CD14-positive monocyte (primary cell): Measurements from ENCODE around the gene ASF1B. TPM values are rescaled to one million over a fixed set of nuclear protein-coding genes. Genes with fewer than 3 reads are reported as not detected.

Experiments
- DNase-seq, 3 donors: peaks; one replicate each; pipeline ENCODE4 v3.0.0-alpha.2; 2011 to 2022
- H2AFZ ChIP-seq: 2 replicates; pipeline ENCODE4 v1.6.0; 2012; ENCODE audit warnings: mild to moderate bottlenecking, low read depth, low read length, inconsistent platforms; ENCODE audit not compliant: insufficient read depth, poor library complexity, severe bottlenecking
- H3K27ac ChIP-seq, 2 donors: 1 replicate in 1 of 2; 2 replicates in 1 of 2; pipeline ENCODE4 v1.5.1; 2012 to 2013; ENCODE audit warnings: low read length in 2 of 2, control low read depth in 1 of 2, inconsistent platforms in 1 of 2, low read depth in 1 of 2, mild to moderate bottlenecking in 1 of 2
- H3K27me3 ChIP-seq, 2 donors: one replicate each; pipeline versions ENCODE4 v1.6.0 to v1.6.1; 2011 to 2013; ENCODE audit warnings: low read length in 2 of 2; ENCODE audit not compliant: control insufficient read depth in 2 of 2, insufficient read depth in 2 of 2
- H3K36me3 ChIP-seq, 2 donors: replicated peaks in 1 of 2; 1 replicate in 1 of 2; 2 replicates in 1 of 2; pipeline versions ENCODE4 v1.5.1 to v1.6.1; 2012 to 2013; ENCODE audit warnings: low read length in 2 of 2, control low read depth in 1 of 2, inconsistent platforms in 1 of 2, mild to moderate bottlenecking in 1 of 2; ENCODE audit not compliant: insufficient read depth in 2 of 2, control insufficient read depth in 1 of 2
- H3K4me1 ChIP-seq, 2 donors: 1 replicate in 1 of 2; 2 replicates in 1 of 2; pipeline versions ENCODE4 v1.5.1 to v1.6.1; 2012 to 2013; ENCODE audit warnings: low read length in 2 of 2, control low read depth in 1 of 2, inconsistent platforms in 1 of 2, mild to moderate bottlenecking in 1 of 2, moderate library complexity in 1 of 2; ENCODE audit not compliant: insufficient read depth in 2 of 2, control insufficient read depth in 1 of 2
- H3K4me2 ChIP-seq: replicated peaks from 2 replicates; pipeline ENCODE3; 2012; ENCODE audit warnings: low read length, moderate library complexity, mild to moderate bottlenecking; ENCODE audit not compliant: poor library complexity, severe bottlenecking; ENCODE audit errors: extremely low read depth
- H3K4me3 ChIP-seq, 3 experiments: fragments of 200-600 bp in 1 of 3; sonication (generic) in 1 of 3; replicated peaks in 1 of 3; 1 replicate in 2 of 3; 2 replicates in 1 of 3; pipeline ENCODE4 v1.5.1; 2011 to 2013; ENCODE audit warnings: low read length in 3 of 3, mild to moderate bottlenecking in 3 of 3, control low read depth in 2 of 3, low read depth in 2 of 3, inconsistent platforms in 1 of 3, moderate library complexity in 1 of 3
- H3K79me2 ChIP-seq: 2 replicates; pipeline ENCODE4 v1.6.0; 2012; ENCODE audit warnings: mild to moderate bottlenecking, control low read depth, inconsistent platforms, low read length, moderate library complexity; ENCODE audit not compliant: insufficient read depth
- H3K9ac ChIP-seq: 2 replicates; pipeline ENCODE4 v1.6.0; 2017; ENCODE audit warnings: low read length, mild to moderate bottlenecking; ENCODE audit not compliant: insufficient read depth, poor library complexity, severe bottlenecking
- H3K9me3 ChIP-seq, 2 donors: replicated peaks in 1 of 2; 1 replicate in 1 of 2; 2 replicates in 1 of 2; pipeline versions ENCODE4 v1.5.1 to v1.6.1; 2012 to 2013; ENCODE audit warnings: low read length in 2 of 2, control low read depth in 1 of 2; ENCODE audit not compliant: control insufficient read depth in 1 of 2, insufficient read depth in 1 of 2
- H4K20me1 ChIP-seq: 2 replicates; pipeline ENCODE4 v1.6.0; 2012; ENCODE audit warnings: mild to moderate bottlenecking, low read length, control low read depth, moderate library complexity; ENCODE audit not compliant: insufficient read depth
- H3K27ac Mint-ChIP-seq, 7 donors: one replicate each; pipeline ENCODE4 v1.8.0; 2020; ENCODE audit warnings: mild to moderate bottlenecking in 7 of 7, mixed read lengths in 7 of 7, moderate library complexity in 6 of 7, inconsistent platforms in 2 of 7
- H3K27me3 Mint-ChIP-seq, 3 donors: one replicate each; pipeline ENCODE4 v1.8.0; 2021 to 2022; ENCODE audit warnings: low read depth in 3 of 3, mild to moderate bottlenecking in 3 of 3, mixed read lengths in 3 of 3, moderate library complexity in 3 of 3, inconsistent platforms in 1 of 3
- H3K36me3 Mint-ChIP-seq, 2 donors: one replicate each; pipeline ENCODE4 v1.8.0; 2020; ENCODE audit warnings: mixed read lengths in 2 of 2, inconsistent platforms in 1 of 2, mild to moderate bottlenecking in 1 of 2
- H3K4me1 Mint-ChIP-seq: one replicate; pipeline ENCODE4 v1.8.0; 2020; ENCODE audit warnings: mild to moderate bottlenecking, mixed read lengths
- H3K4me3 Mint-ChIP-seq, 2 donors: one replicate each; pipeline ENCODE4 v1.8.0; 2020; ENCODE audit warnings: mild to moderate bottlenecking in 2 of 2, mixed read lengths in 2 of 2, moderate library complexity in 1 of 2
- H3K9me3 Mint-ChIP-seq, 7 donors: one replicate each; pipeline ENCODE4 v1.8.0; 2020 to 2022; ENCODE audit warnings: mixed read lengths in 7 of 7, mild to moderate bottlenecking in 6 of 7, moderate library complexity in 6 of 7, inconsistent platforms in 2 of 7
- CTCF ChIP-seq: fragments of 200-600 bp; IDR thresholded peaks from one replicate; pipeline ENCODE4 v1.8.0; 2022; ENCODE audit warnings: antibody characterized with exemption, mild to moderate bottlenecking
- WGBS: methylation state at CpG from one replicate; pipeline ENCODE4 v1.1.5; 2013; ENCODE audit warnings: missing lambda C conversion rate; ENCODE audit not compliant: insufficient coverage; 5-methylcytosine and 5-hydroxymethylcytosine counted together
- intact Hi-C, 2 donors: fragments of 100-400 bp; cut with micrococcal nuclease; formaldehyde crosslinking; loops; one replicate each; pipeline versions ENCODE4 v1.15.0 to v1.15.1; 2023
- polyA plus RNA-seq, 3 donors: library from polyadenylated mRNA; depleted of rRNA in 1 of 3; unstranded in 2 of 3; stranded (reverse) in 1 of 3; fragments of 300-500 nt in 2 of 3; fragments of >200 nt in 1 of 3; fragmentation: Illumina TruSeq in 2 of 3; gene quantifications; 1 replicate in 2 of 3; 2 replicates in 1 of 3; pipeline ENCODE4 v1.2.3, GENCODE V29; 2012 to 2021

Gene ASF1B
- polyA plus RNA-seq, 3 donors = 6.3 to 13.4 (median 9.2) TPM

DNA sequence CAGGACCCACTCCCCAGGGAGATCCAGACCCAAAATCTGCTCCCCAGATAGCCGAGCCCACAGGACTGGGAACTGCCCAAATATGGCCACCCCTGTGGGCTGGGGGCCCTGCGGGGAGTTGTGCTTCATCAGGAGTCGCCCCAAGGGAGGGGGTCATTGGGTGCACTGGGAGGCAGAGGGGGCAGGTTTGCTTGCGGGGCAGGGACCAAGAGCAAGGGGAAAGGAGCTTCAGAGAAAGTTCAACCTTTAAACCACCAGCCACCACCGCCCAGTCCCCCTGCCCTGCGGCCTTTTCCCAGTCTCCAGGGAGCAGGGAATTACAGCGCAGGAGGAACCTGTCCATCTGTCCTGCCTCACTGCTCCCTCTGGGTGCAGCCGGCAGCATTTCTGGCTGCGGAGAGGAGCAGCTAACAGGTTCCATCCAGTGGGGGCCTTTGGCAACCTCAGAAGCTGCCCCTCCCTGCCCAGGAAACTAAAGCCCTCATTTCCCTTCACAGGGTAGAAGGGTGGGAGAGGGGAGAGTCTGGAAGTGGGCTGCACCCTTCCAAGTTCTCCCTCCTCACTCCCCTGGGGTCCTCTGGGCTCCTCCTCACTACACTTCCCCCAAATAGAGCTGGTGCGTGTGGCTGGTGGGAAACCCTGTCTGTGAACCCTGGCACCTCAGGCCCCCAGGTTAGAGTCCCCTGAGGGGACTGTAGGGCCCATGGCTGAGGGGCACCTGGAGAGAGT, 13.8 kb upstream of the ASF1B start:
- H3K4me1 Mint-ChIP-seq = peaks cover 66% of the 10 kb centered on the region
- Histone ChIP-seq H3K27me3 (no peaks in the 10 kb centered on the region), H2AFZ (peak overlapping the region; percentile 78), H3K9me3 (no peaks in the 10 kb centered on the region), H3K4me3 (peak overlapping the region in 1 of 3 experiments; percentile 68), H3K9ac (peak overlapping the region; percentile 48), H4K20me1 (peaks cover 66% of the 10 kb centered on the region), H3K4me2 (peak overlapping the region; percentile 71), H3K36me3 (peaks cover 2 to 18% of the 10 kb centered on the region in 2 donors), H3K4me1 (peaks cover 30 to 34% of the 10 kb centered on the region in 2 donors), H3K27ac (peak overlapping the region; percentile 25 to 68), H3K79me2 (peaks cover 51% of the 10 kb centered on the region)
- H3K27ac Mint-ChIP-seq = peak overlapping the region; percentile 70 to 92 (median 79)
- H3K9me3 Mint-ChIP-seq = peaks cover 0 to 4% (median 0%) of the 10 kb centered on the region in 7 donors
- H3K27me3 Mint-ChIP-seq = peaks cover 0 to 5% (median 1%) of the 10 kb centered on the region in 3 donors
- DNase-seq = no peak
- peaks cover 13 to 29% of the 10 kb centered on the region in 2 donors for H3K36me3 Mint-ChIP-seq
- 71% methylated on average over 6 of the region's 10 CpGs for WGBS
- intact Hi-C loops = no loop called here
- no peak for TF ChIP-seq CTCF
- H3K4me3 Mint-ChIP-seq = peak overlapping the region; percentile 77 to 87

DNA sequence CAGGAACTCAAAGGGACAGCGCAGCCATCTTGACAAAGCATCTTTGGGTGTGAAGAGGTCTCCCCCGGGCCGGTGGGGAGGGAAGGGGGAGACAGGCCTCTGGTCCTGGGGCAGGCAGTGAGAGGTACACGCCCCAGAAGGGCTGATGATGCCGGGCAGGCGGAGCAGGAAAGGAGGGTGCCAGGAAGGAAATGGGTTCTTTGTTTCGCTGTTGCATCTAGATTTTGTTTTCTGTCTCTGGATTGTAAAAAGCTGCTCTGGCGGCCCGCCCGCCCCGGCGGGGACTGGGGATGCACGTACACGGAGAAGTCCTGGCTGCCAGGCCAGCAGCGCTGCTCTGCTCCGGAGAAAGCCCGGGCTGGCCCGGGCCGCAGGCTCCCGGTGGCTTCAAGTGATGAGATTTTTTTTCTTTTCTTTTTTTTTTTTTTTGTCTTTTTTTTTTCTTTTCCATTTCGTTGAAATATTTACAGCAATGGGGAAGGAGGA, 13.2 kb upstream of the ASF1B start:
- 1% methylated on average over 12 of the region's 21 CpGs for WGBS
- Mint-ChIP-seq H3K4me1 (peaks cover 67% of the 10 kb centered on the region), H3K36me3 (peaks cover 9 to 24% of the 10 kb centered on the region in 2 donors), H3K27ac (peak overlapping the region; percentile 70 to 92 (median 79)), H3K9me3 (peaks cover 0 to 4% (median 0%) of the 10 kb centered on the region in 7 donors), H3K27me3 (peaks cover 0 to 5% (median 1%) of the 10 kb centered on the region in 3 donors), H3K4me3 (peak overlapping the region; percentile 77 to 87)
- intact Hi-C loops = loop anchor here in 1 of 2 donors (5.0 to 10.0 kb wide), 2 partner anchors 138 to 255 kb away; no protein-coding TSS in a partner anchor
- Histone ChIP-seq H2AFZ (peak overlapping the region; percentile 78), H3K4me2 (peak overlapping the region; percentile 71), H3K27ac (peak overlapping the region; percentile 25 to 68), H3K27me3 (no peaks in the 10 kb centered on the region), H3K9me3 (no peaks in the 10 kb centered on the region), H3K4me1 (peaks cover 30 to 36% of the 10 kb centered on the region in 2 donors), H3K9ac (peak overlapping the region; percentile 48), H3K4me3 (peak overlapping the region in 1 of 3 experiments; percentile 68), H3K36me3 (peaks cover 0 to 13% of the 10 kb centered on the region in 2 donors), H4K20me1 (peaks cover 68% of the 10 kb centered on the region), H3K79me2 (peaks cover 58% of the 10 kb centered on the region)
- no peak for TF ChIP-seq CTCF
- peak; percentile 23 to 36 (median 28) for DNase-seq
